CD4-positive, alpha-beta T cell (primary cell): ENCODE measurements around the gene GIPC1. TPM values are rescaled to one million over a fixed set of nuclear protein-coding genes. Genes with fewer than 3 reads are reported as not detected.

Source experiments
- ATAC-seq: fragments of 200-7000 bp; cut with Tn5 transposase; one replicate; pipeline ENCODE4 v1.10.0; 2022; ENCODE audit warnings: mild to moderate bottlenecking; ENCODE audit not compliant: poor library complexity
- CTCF ChIA-PET: fragments of 350-600 bp; sonication (Branson Sonifier 250); formaldehyde crosslinking; loops from one replicate; lab custom pipeline; 2021; ENCODE audit warnings: antibody characterized with exemption, inconsistent platforms; lab: Charles Lee
- POLR2A ChIA-PET: fragments of 350-600 bp; sonication (Branson Sonifier 250); formaldehyde crosslinking; loops from one replicate; lab custom pipeline; 2021; ENCODE audit warnings: antibody characterized with exemption, inconsistent platforms; lab: Charles Lee
- DNase-seq, 14 experiments: peaks; one replicate each; pipeline ENCODE4 v3.0.0-alpha.2; 2013 to 2020; ENCODE audit warnings: mixed read lengths in 2 of 14
- H3K27ac ChIP-seq, 2 donors: one replicate each; pipeline versions ENCODE4 v1.5.1 to v1.7.0; 2013; ENCODE audit warnings: low read length in 2 of 2, low read depth in 1 of 2, mild to moderate bottlenecking in 1 of 2
- H3K27me3 ChIP-seq, 2 experiments: 1 replicate in 1 of 2; 2 replicates in 1 of 2; pipeline versions ENCODE4 v1.6.1 to v1.7.0; 2013; ENCODE audit warnings: low read length in 2 of 2, control low read depth in 1 of 2, mild to moderate bottlenecking in 1 of 2, moderate library complexity in 1 of 2; ENCODE audit not compliant: insufficient read depth in 2 of 2, control insufficient read depth in 1 of 2
- H3K36me3 ChIP-seq: one replicate; pipeline ENCODE4 v1.6.1; 2013; ENCODE audit warnings: low read length, control low read depth; ENCODE audit not compliant: insufficient read depth
- H3K4me1 ChIP-seq: one replicate; pipeline ENCODE4 v1.6.1; 2013; ENCODE audit warnings: low read length, control low read depth; ENCODE audit not compliant: insufficient read depth
- H3K4me3 ChIP-seq: one replicate; pipeline ENCODE4 v1.5.1; 2013; ENCODE audit warnings: mild to moderate bottlenecking, low read length, moderate library complexity
- H3K9me3 ChIP-seq, 2 experiments: 1 replicate in 1 of 2; 2 replicates in 1 of 2; pipeline versions ENCODE4 v1.6.1 to v1.7.0; 2013; ENCODE audit warnings: low read length in 2 of 2, mild to moderate bottlenecking in 2 of 2, control low read depth in 1 of 2, moderate library complexity in 1 of 2; ENCODE audit not compliant: control insufficient read depth in 1 of 2, insufficient read depth in 1 of 2
- H3K27ac Mint-ChIP-seq: one replicate; pipeline ENCODE4 v1.8.0; 2020; ENCODE audit warnings: mixed read lengths
- H3K27me3 Mint-ChIP-seq: one replicate; pipeline ENCODE4 v1.8.0; 2021; ENCODE audit warnings: mixed read lengths
- H3K36me3 Mint-ChIP-seq: one replicate; pipeline ENCODE4 v1.8.0; 2021; ENCODE audit warnings: low read depth, mixed read lengths
- H3K4me1 Mint-ChIP-seq: one replicate; pipeline ENCODE4 v1.8.0; 2021; ENCODE audit warnings: low read depth, mixed read lengths
- H3K4me3 Mint-ChIP-seq: one replicate; pipeline ENCODE4 v1.8.0; 2020; ENCODE audit warnings: mild to moderate bottlenecking, mixed read lengths
- H3K9me3 Mint-ChIP-seq: one replicate; pipeline ENCODE4 v1.8.0; 2020; ENCODE audit warnings: mixed read lengths
- intact Hi-C, 2 experiments: fragments of 100-400 bp; cut with DNase I in 1 of 2; cut with micrococcal nuclease in 1 of 2; formaldehyde crosslinking; loops; one replicate each; pipeline versions ENCODE4 v1.15.1 to v1.9.0; 2023 to 2025; cut with DNase I, micrococcal nuclease
- total RNA-seq, 174 experiments: library from RNA in 2 of 174; stranded (reverse) in 2 of 174; gene quantifications; one replicate each; pipeline ENCODE4 v1.2.3 and lab custom pipeline; 2021 to 2026
- TF ChIP-seq, protein P1 (sequence below): fragments of 200-600 bp; IDR thresholded peaks from one replicate; pipeline ENCODE4 v1.8.0; 2022; ENCODE audit warnings: antibody characterized with exemption, mild to moderate bottlenecking

The GIPC1 gene
- total RNA-seq, 2 experiments from 2014 or later: 17.8 to 21.0 TPM

DNA sequence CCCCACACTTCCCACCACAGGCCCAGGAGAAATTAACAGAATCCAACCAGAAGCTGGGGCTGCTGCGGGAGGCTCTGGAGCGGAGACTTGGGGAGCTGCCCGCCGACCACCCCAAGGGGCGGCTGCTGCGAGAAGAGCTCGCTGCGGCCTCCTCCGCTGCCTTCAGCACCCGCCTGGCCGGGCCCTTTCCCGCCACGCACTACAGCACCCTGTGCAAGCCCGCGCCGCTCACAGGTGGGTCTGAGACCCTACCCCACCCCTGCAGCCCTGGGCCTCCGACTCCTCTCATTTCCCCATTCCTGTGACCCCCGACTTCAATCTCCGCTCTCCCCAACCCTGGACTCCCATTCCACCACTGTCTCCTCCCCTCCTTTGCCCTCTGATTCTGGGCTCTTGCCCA lies 45.1 kb downstream of the GIPC1 start:
- POLR2A ChIA-PET: no interaction called here

DNA sequence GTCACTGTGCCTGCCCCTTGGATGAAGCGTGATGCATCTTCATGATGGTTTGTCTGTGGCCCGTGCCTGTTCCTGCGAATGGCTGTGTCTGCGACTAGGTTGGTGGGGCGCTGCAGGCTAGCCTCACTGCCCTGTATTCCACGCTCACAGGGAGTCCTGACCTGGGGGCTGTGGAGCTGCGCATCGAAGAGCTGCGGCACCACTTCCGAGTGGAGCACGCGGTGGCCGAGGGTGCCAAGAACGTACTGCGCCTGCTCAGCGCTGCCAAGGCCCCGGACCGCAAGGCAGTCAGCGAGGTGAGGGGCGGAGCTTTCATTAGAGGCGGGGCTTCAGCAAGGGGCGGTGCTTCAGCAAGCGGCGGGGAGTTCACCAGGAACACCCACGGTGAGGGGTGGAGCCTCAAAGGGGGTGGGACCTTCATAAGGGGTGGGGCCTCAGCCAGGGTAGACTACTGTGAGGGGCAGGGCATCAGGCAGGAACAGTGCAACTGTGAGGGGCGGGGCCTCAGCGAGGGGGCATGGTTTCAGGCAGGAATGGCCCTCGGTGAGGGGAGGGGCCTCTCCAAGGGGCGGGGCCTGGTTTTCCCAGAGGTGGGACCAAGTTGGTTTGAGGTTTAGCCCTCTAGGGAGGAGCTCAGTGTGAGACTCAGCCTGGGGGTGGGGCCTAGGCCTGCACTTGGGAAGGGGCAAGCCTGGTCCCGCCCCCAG lies 45.6 kb downstream of the GIPC1 start:
- ATAC-seq (peak; percentile 99), DNase-seq (peak in 11 of 14 experiments; percentile 13 to 83 (median 49))
- Mint-ChIP-seq H3K4me3 (no peak overlapping the region), H3K27me3 (no peaks in the 10 kb centered on the region), H3K36me3 (peaks cover 86% of the 10 kb centered on the region), H3K9me3 (no peaks in the 10 kb centered on the region), H3K27ac (peak overlapping the region; percentile 33), H3K4me1 (peaks cover 11% of the 10 kb centered on the region)
- CTCF ChIA-PET: no interaction called here
- intact Hi-C loops: no loop called here
- peaks cover 19% of the 10 kb centered on the region for H3K4me1 ChIP-seq
- no peak overlapping the region for H3K27ac ChIP-seq
- POLR2A ChIA-PET: no interaction called here
- H3K36me3 ChIP-seq: peaks cover 82% of the 10 kb centered on the region
- peaks cover 0 to 4% of the 10 kb centered on the region in 2 experiments for H3K9me3 ChIP-seq
- H3K27me3 ChIP-seq: no peaks in the 10 kb centered on the region
- H3K4me3 ChIP-seq: no peak overlapping the region
- TF ChIP-seq, protein P1, sequence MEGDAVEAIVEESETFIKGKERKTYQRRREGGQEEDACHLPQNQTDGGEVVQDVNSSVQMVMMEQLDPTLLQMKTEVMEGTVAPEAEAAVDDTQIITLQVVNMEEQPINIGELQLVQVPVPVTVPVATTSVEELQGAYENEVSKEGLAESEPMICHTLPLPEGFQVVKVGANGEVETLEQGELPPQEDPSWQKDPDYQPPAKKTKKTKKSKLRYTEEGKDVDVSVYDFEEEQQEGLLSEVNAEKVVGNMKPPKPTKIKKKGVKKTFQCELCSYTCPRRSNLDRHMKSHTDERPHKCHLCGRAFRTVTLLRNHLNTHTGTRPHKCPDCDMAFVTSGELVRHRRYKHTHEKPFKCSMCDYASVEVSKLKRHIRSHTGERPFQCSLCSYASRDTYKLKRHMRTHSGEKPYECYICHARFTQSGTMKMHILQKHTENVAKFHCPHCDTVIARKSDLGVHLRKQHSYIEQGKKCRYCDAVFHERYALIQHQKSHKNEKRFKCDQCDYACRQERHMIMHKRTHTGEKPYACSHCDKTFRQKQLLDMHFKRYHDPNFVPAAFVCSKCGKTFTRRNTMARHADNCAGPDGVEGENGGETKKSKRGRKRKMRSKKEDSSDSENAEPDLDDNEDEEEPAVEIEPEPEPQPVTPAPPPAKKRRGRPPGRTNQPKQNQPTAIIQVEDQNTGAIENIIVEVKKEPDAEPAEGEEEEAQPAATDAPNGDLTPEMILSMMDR: no peak

More for the DNA sequence above, 45.1 kb downstream of the GIPC1 start:
- Histone ChIP-seq H3K27ac (no peak overlapping the region), H3K4me1 (peaks cover 19% of the 10 kb centered on the region), H3K4me3 (no peak overlapping the region), H3K27me3 (no peaks in the 10 kb centered on the region), H3K9me3 (peaks cover 0 to 4% of the 10 kb centered on the region in 2 experiments), H3K36me3 (peaks cover 82% of the 10 kb centered on the region)
- DNase-seq: no peak
- Mint-ChIP-seq H3K36me3 (peaks cover 89% of the 10 kb centered on the region), H3K4me3 (no peak overlapping the region), H3K27ac (no peak overlapping the region), H3K4me1 (peaks cover 11% of the 10 kb centered on the region), H3K27me3 (no peaks in the 10 kb centered on the region), H3K9me3 (no peaks in the 10 kb centered on the region)
- intact Hi-C loops: no loop called here
- no peak for ATAC-seq
- CTCF ChIA-PET: no interaction called here
- TF ChIP-seq, protein P1: no peak

DNA sequence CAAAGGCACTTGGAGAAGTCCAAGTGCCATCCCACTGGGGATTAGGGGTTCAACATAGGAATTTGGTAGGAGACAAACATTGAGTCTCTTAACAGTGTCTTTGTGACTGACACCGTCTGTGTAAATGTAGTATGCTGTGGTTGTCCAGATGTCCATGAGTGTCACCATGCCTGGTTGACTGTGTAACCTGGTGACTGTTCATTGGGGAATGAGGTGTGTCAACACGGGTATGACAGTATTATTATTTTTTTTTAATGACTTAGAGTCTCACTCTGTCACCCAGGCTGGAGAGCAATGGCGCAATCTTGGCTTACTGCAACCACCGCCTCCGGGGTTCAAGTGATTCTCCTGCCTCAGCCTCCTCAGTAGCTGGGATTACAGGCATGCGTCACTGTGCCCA lies 46.6 kb downstream of the GIPC1 start:
- TF ChIP-seq, protein P1: no peak
- Histone ChIP-seq H3K27me3 (no peaks in the 10 kb centered on the region), H3K9me3 (peaks cover 0 to 4% of the 10 kb centered on the region in 2 experiments), H3K36me3 (peaks cover 82% of the 10 kb centered on the region), H3K4me1 (peaks cover 19% of the 10 kb centered on the region), H3K27ac (no peak overlapping the region), H3K4me3 (no peak overlapping the region)
- Mint-ChIP-seq H3K36me3 (peaks cover 84% of the 10 kb centered on the region), H3K4me1 (peaks cover 16% of the 10 kb centered on the region), H3K27ac (no peak overlapping the region), H3K9me3 (no peaks in the 10 kb centered on the region), H3K4me3 (no peak overlapping the region), H3K27me3 (no peaks in the 10 kb centered on the region)
- ChIA-PET POLR2A (no interaction called here), CTCF (no interaction called here)
- DNase-seq: no peak
- intact Hi-C loops: no loop called here
- no peak for ATAC-seq
